Renal pelvis (tissue), 12 donors: ENCODE measurements around the gene FGFR3. TPM values are rescaled to one million over a fixed set of nuclear protein-coding genes. Genes with fewer than 3 reads are reported as not detected.

Source experiments
- DNase-seq: peaks from one replicate; pipeline ENCODE4 v3.0.0-alpha.2; 2013
- long read RNA-seq, 16 experiments: transcript quantifications; one replicate each; lab custom pipeline, GENCODE V29; 2026
- polyA plus RNA-seq, 3 donors: library from polyadenylated mRNA; unstranded; fragments of 120-200 nt; gene quantifications; one replicate each; pipeline ENCODE4 v1.2.1, GENCODE V29; 2013; ENCODE audit not compliant: insufficient read length in 3 of 3

FGFR3 gene
- polyA plus RNA-seq, result 100 to 1,000 TPM; 106 to 147 (median 144) TPM
- long read RNA-seq, donor 1, full-length matches to known transcripts, result 7 of 15 reads
- long read RNA-seq, donor 1, partial matches to known transcripts, result 8 of 15 reads
- long read RNA-seq, donor 1, other reads (novel, unspliced or antisense), result 0 of 15 reads
- long read RNA-seq, donor 2, full-length matches to known transcripts, result 7 of 17 reads
- long read RNA-seq, donor 2, partial matches to known transcripts, result 10 of 17 reads
- long read RNA-seq, donor 2, other reads (novel, unspliced or antisense), result 0 of 17 reads
- long read RNA-seq, donor 3, full-length matches to known transcripts, result 4 of 58 reads
- long read RNA-seq, donor 3, partial matches to known transcripts, result 54 of 58 reads
- long read RNA-seq, donor 3, other reads (novel, unspliced or antisense), result 0 of 58 reads
- long read RNA-seq, donor 4, full-length matches to known transcripts, result 4 of 28 reads
- long read RNA-seq, donor 4, partial matches to known transcripts, result 24 of 28 reads
- long read RNA-seq, donor 4, other reads (novel, unspliced or antisense), result 0 of 28 reads
- long read RNA-seq, donor 5, full-length matches to known transcripts, result 1 of 32 reads
- long read RNA-seq, donor 5, partial matches to known transcripts, result 31 of 32 reads
- long read RNA-seq, donor 5, other reads (novel, unspliced or antisense), result 0 of 32 reads
- long read RNA-seq, donor 6, full-length matches to known transcripts, result 6 of 29 reads
- long read RNA-seq, donor 6, partial matches to known transcripts, result 23 of 29 reads
- long read RNA-seq, donor 6, other reads (novel, unspliced or antisense), result 0 of 29 reads
- long read RNA-seq, donor 7, full-length matches to known transcripts, result 11 of 105 reads
- long read RNA-seq, donor 7, partial matches to known transcripts, result 94 of 105 reads
- long read RNA-seq, donor 7, other reads (novel, unspliced or antisense), result 0 of 105 reads
- long read RNA-seq, donor 8, result 0 reads
- long read RNA-seq, donor 9, full-length matches to known transcripts, result 3 of 24 reads
- long read RNA-seq, donor 9, partial matches to known transcripts, result 21 of 24 reads
- long read RNA-seq, donor 9, other reads (novel, unspliced or antisense), result 0 of 24 reads
- long read RNA-seq, donor 10, full-length matches to known transcripts, result 4 of 51 reads
- long read RNA-seq, donor 10, partial matches to known transcripts, result 47 of 51 reads
- long read RNA-seq, donor 10, other reads (novel, unspliced or antisense), result 0 of 51 reads
- long read RNA-seq, donor 11, full-length matches to known transcripts, result 4 of 66 reads
- long read RNA-seq, donor 11, partial matches to known transcripts, result 62 of 66 reads
- long read RNA-seq, donor 11, other reads (novel, unspliced or antisense), result 0 of 66 reads
- long read RNA-seq, donor 12, full-length matches to known transcripts, result 8 of 39 reads
- long read RNA-seq, donor 12, partial matches to known transcripts, result 31 of 39 reads
- long read RNA-seq, donor 12, other reads (novel, unspliced or antisense), result 0 of 39 reads
- long read RNA-seq, donor 13, full-length matches to known transcripts, result 5 of 26 reads
- long read RNA-seq, donor 13, partial matches to known transcripts, result 21 of 26 reads
- long read RNA-seq, donor 13, other reads (novel, unspliced or antisense), result 0 of 26 reads
- long read RNA-seq, donor 14, result 0 reads
- long read RNA-seq, donor 15, full-length matches to known transcripts, result 11 of 53 reads
- long read RNA-seq, donor 15, partial matches to known transcripts, result 35 of 53 reads
- long read RNA-seq, donor 15, other reads (novel, unspliced or antisense), result 7 of 53 reads
- long read RNA-seq, donor 16, full-length matches to known transcripts, result 3 of 16 reads
- long read RNA-seq, donor 16, partial matches to known transcripts, result 13 of 16 reads
- long read RNA-seq, donor 16, other reads (novel, unspliced or antisense), result 0 of 16 reads

DNA sequence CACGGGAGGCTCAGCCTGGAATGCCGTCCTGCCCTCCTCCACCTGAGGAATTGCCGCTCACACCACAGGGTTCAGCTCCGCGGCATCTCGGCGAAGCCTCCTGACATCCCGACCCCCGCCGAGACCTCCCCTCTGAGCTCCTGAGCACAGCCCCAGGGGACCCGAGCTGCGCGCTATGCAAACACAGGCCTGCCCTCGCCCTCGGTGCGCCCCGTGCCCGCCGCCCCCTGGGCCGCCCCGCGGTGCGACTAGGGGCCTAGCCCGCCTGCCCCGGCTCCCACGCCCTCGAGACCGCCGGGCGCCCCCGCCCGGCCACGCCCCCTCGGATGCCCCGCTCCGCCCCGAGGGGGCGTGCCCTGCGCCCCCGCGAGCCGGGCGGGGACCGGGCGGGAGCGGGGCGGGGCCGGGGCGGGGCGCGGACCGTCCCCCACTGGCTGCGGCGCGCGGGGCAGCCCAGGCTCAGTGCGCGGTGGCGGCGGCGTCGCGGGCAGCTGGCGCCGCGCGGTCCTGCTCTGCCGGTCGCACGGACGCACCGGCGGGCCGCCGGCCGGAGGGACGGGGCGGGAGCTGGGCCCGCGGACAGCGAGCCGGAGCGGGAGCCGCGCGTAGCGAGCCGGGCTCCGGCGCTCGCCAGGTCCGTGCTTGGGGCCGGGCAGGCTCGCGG, at the start of gene FGFR3:
Gene FGFR3, plus strand, starts transcription at position 462 of the 664 bp plus-strand sequence. CDS start 642 bp downstream, outside the sequence.
- no peak for DNase-seq

GRCh38 chr4:1743551-1743950, 49.5 kb upstream of the FGFR3 start:
- no peak for DNase-seq

GRCh38 chr4:1743975-1744374, 49.1 kb upstream of the FGFR3 start:
- DNase-seq, result no peak

DNA sequence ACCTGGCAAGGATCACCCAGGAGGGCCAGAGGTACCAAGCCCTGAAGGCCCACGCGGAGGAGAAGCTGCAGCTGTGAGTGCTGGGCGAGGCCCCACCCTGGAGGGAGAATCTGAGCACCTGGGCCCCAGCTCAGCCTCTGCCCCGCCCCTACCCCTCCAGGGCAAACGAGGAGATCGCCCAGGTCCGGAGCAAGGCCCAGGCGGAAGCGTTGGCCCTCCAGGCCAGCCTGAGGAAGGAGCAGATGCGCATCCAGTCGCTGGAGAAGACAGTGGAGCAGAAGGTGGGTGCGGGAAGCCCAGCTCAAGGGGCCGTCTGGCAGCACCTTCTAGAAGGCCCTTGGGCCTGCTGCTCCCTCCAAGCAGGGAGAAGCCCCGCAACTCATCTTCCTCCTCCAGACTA, 48.5 kb upstream of the FGFR3 start:
- DNase-seq, result no peak

GRCh38 chr4:1745165-1745564, 47.9 kb upstream of the FGFR3 start:
- no peak for DNase-seq

DNA sequence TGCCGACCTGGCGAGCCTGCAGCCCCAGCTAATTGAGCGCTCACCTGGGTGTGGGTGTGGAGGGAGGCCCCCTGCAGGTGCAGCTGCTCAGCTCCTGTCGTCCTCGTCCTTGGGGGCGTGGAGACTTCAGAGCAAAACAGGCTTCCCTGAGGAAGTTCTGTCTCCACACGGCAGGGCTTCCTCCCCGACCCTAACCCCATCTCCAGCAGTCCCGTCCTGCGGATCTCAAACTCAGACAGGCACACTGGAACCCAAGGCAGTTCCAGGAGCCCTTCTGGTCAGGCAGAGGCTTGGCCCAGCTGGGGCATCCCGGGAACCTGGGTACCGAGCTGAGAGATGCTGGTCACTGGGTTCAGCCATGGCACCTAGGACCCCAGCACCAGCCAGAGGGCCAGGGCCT, 47.4 kb upstream of the FGFR3 start:
- DNase-seq, result no peak

DNA sequence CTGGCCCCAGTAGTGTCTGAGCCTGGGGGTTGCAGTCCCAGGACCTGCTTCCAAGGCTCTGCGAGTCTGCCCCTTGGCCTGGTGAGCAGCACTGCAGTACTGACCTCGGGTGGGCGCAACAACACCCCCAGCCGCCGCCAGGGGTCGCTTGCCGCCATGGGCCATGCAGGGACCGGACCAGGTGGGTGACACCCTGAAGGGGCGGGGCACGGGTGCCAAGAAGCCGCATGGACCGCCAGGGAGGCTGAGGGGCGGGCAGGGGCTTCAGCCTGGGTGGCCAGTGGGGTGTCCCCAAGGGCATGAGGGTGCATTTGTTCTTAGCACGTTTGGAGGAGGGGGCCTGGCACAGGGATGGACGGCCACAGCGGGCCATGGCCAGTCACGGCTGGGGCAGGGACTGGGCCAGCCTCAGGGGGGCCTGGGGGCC, 46.8 kb upstream of the FGFR3 start:
- DNase-seq, result peak; percentile 70

GRCh38 chr4:1746919-1747602, 46.0 kb upstream of the FGFR3 start:
- DNase-seq, result no peak

- no peak for DNase-seq
These were observed 45.5 kb upstream of the FGFR3 start for GRCh38 chr4:1747603-1747967.

- peak; percentile 75 for DNase-seq
These were observed 44.6 kb upstream of the FGFR3 start for GRCh38 chr4:1748465-1748995.

GRCh38 chr4:1749370-1749769, 43.7 kb upstream of the FGFR3 start:
- no peak for DNase-seq

DNA sequence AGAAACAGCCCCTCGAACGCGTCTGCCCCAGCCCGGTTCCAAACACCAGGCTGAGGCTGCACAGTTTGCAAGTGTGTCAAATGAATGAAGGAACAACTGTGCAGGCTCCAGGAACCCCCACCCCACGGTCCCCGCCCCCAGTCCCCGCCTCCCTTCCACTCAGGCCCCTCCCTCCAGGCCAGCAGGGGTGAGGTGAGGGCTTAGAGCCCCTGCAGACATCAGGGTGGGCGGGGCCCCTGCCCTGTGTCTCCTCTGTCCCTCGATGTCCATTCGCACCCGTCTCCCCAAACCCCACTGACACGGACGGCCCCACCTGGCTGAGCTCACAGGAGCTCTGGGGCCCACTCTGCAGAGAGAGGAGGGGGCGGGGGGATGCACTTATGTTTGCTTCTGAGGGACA, 43.3 kb upstream of the FGFR3 start:
- DNase-seq, result no peak

DNA sequence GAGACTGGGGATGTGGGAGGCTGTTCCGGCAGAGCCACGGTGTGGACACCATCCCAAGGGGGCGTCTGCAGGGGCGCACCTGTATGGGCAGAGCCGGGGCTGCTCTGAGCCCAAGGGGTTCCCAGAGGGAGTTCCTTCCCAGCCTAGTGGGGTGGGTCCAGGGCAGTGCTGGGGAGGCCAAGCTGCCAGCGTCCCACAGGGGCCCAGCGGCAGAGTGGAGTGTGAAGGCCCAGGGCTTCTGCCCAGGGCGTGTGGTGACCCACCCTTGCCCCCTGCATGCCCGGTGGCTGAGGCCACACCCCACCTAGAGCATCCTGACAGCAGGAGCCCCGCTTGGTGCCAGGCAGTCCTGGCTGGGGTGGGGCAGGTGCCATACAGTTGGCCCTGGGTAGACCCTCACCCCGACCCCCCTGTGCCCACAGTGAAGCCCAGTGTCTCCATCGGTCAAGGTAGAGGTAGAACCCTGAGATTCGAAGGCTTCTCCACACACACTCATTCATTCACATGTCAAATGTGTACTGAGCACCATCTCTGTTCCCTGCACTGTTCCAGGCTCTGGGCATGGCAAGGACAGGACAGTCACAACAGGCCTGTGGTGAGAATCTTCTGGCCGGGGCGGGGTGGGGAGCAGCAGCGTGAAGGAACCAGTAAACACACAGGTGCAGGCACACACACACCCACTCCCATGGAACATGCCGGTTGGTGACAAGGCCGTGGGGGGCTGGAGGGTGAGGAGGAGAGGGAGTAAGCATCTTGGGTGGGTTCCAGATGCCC, 42.5 kb upstream of the FGFR3 start:
- DNase-seq, result no peak

- DNase-seq, result no peak
These were observed 41.8 kb upstream of the FGFR3 start for GRCh38 chr4:1751155-1751918.

DNA sequence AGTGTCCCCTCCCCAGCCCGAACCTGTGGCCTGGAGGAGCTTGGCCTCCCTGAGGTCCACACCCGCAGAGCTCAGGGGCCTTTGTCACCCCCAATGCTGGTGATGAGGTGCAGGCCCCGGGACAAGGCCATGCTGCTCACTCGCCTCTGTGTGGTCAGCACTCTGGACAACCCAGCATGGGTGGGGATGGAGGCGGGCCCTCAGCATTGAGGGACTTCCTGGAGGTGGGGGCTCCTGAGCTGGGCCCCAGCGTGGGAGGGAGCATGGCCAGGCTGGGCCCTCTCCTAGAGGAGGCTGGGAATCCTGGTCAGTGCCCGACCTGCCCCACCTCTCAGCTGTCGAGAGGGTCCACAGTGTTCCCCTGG, 41.2 kb upstream of the FGFR3 start:
- DNase-seq, result no peak

DNA sequence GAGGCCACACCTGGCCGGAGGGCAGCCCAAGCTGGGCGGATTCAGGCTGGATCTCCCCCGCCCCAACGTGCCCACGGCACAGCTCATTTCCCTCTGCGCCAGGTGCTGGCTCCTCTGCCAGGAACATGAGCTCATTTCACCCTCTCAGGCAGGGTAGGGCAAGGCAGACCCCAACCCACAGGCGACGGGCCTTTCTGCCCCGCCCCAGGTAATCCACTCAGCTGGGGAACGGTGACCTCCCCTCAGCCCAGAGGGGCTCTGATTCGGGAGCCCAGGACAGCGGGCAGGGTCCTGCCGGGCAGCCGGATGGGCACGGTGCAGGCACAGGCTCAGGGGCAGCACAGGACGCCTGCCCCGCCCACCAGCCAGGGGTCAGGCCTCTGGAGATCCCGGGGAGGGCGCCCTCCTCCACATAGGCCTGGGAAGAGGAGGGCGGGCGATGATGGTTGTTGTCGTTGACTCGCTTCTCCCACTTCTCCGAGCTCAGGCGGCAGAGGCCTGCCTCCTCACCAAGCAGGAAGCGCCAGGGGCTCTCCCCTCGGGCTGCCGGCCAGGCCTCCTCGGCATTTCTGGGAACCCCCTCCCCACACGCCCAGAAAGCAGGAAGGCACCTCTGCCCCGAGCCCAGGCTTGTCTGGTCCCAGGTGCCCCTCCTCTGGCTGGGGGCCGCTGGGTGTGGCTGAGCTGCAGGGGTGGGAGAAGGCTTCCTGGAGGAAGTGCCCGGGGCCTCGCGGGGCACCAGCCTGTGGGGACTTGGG, 40.6 kb upstream of the FGFR3 start:
- DNase-seq, result no peak

DNA sequence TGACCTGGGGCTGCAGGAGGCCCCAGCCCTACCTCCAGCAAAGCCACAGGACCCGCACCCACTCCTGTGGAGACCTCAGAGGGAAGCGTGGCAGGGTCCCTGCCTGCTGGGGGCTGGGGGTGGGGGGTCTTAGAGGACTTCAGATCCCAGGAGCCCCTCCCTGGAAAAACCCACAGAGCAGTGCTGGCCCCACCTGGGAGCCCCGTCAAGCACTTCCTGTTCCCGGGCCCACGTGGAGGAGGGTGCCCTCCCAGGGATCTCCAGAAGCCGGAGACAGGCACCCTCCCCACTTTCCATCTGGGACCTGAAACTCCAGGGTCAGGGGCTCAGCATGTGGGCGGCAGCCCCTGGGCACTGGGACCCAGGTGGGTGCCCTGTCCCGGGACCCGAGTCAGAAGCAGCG, 39.8 kb upstream of the FGFR3 start:
- no peak for DNase-seq
